Measurements from ENCODE around the gene ZNF827.
"Not testable (repeated sequence)": the region's sequence is repeated elsewhere in the genome, so short reads cannot be mapped to it uniquely, and the experiment has no call there.

Gene ZNF827

GRCh38 chr4:145843639-145844038 lies 95.0 kb downstream of the ZNF827 start:
- H3K4me1 Mint-ChIP-seq: peaks cover 11% of the 10 kb centered on the region
- H3K4me3 Mint-ChIP-seq: no peak overlapping the region
- peaks cover 57% of the 10 kb centered on the region for H3K36me3 Mint-ChIP-seq
- no peak for ATAC-seq
- no peak for DNase-seq (ENCODE audit: low spot score in 2 of 2)
- peak overlapping the region; percentile 21 for H3K27ac Mint-ChIP-seq
- no peaks in the 10 kb centered on the region for H3K9me3 Mint-ChIP-seq

- H3K4me1 Mint-ChIP-seq: peaks cover 11% of the 10 kb centered on the region
- no peak overlapping the region for H3K4me3 Mint-ChIP-seq
- H3K27ac Mint-ChIP-seq: peak overlapping the region; percentile 21
- DNase-seq (ENCODE audit: low spot score in 2 of 2) (no peak), ATAC-seq (no peak)
- H3K36me3 Mint-ChIP-seq: peaks cover 52% of the 10 kb centered on the region
- no peaks in the 10 kb centered on the region for H3K9me3 Mint-ChIP-seq
These were observed 95.5 kb downstream of the ZNF827 start for GRCh38 chr4:145843148-145843547.

- ATAC-seq: no peak
- Mint-ChIP-seq H3K4me3 (no peak overlapping the region), H3K4me1 (peaks cover 11% of the 10 kb centered on the region), H3K9me3 (no peaks in the 10 kb centered on the region), H3K36me3 (peaks cover 44% of the 10 kb centered on the region), H3K27ac (no peak overlapping the region)
- DNase-seq (ENCODE audit: low spot score in 2 of 2): no peak
These were observed 96.3 kb downstream of the ZNF827 start for GRCh38 chr4:145842224-145842887.

GRCh38 chr4:145840801-145841200 lies 97.8 kb downstream of the ZNF827 start:
- H3K36me3 Mint-ChIP-seq: peaks cover 43% of the 10 kb centered on the region
- H3K4me3 Mint-ChIP-seq: no peak overlapping the region
- no peak for DNase-seq (ENCODE audit: low spot score in 2 of 2)
- ATAC-seq: no peak
- H3K27ac Mint-ChIP-seq: no peak overlapping the region
- no peaks in the 10 kb centered on the region for H3K9me3 Mint-ChIP-seq
- peaks cover 11% of the 10 kb centered on the region for H3K4me1 Mint-ChIP-seq

GRCh38 chr4:145840162-145840768 lies 98.4 kb downstream of the ZNF827 start:
- no peaks in the 10 kb centered on the region for H3K9me3 Mint-ChIP-seq
- DNase-seq (ENCODE audit: low spot score in 2 of 2): no peak
- peaks cover 39% of the 10 kb centered on the region for H3K36me3 Mint-ChIP-seq
- no peak overlapping the region for H3K27ac Mint-ChIP-seq
- H3K4me1 Mint-ChIP-seq: peaks cover 11% of the 10 kb centered on the region
- H3K4me3 Mint-ChIP-seq: no peak overlapping the region
- ATAC-seq: peak; percentile 86

- ATAC-seq (no peak), DNase-seq (ENCODE audit: low spot score in 2 of 2) (no peak)
- Mint-ChIP-seq H3K4me1 (peaks cover 11% of the 10 kb centered on the region), H3K27ac (no peak overlapping the region), H3K4me3 (no peak overlapping the region), H3K9me3 (no peaks in the 10 kb centered on the region), H3K36me3 (peaks cover 28% of the 10 kb centered on the region)
These were observed 99.5 kb downstream of the ZNF827 start for GRCh38 chr4:145839151-145839550.

GRCh38 chr4:145832384-145832783 lies 106.2 kb downstream of the ZNF827 start:
- H3K9me3 Mint-ChIP-seq; H3K4me3 Mint-ChIP-seq; DNase-seq (ENCODE audit: low spot score in 2 of 2): not testable (repeated sequence)
- Mint-ChIP-seq H3K36me3 (peaks cover 25% of the 10 kb centered on the region), H3K27ac (peak overlapping the region; percentile 58), H3K4me1 (peaks cover 51% of the 10 kb centered on the region)
- ATAC-seq: peak; percentile 62

- DNase-seq (ENCODE audit: low spot score in 2 of 2) (no peak), ATAC-seq (no peak)
- peaks cover 33% of the 10 kb centered on the region for H3K36me3 Mint-ChIP-seq
- no peak overlapping the region for H3K4me3 Mint-ChIP-seq
- H3K9me3 Mint-ChIP-seq: no peaks in the 10 kb centered on the region
- peaks cover 51% of the 10 kb centered on the region for H3K4me1 Mint-ChIP-seq
- no peak overlapping the region for H3K27ac Mint-ChIP-seq
These were observed 107.9 kb downstream of the ZNF827 start for GRCh38 chr4:145830699-145831098.

GRCh38 chr4:145829629-145830395 lies 108.8 kb downstream of the ZNF827 start:
- H3K4me3 Mint-ChIP-seq: peak overlapping the region; percentile 0
- H3K9me3 Mint-ChIP-seq: no peaks in the 10 kb centered on the region
- peak in 1 of 2 donors; percentile 58 for DNase-seq (ENCODE audit: low spot score in 2 of 2)
- H3K4me1 Mint-ChIP-seq: peaks cover 59% of the 10 kb centered on the region
- H3K36me3 Mint-ChIP-seq: peaks cover 41% of the 10 kb centered on the region
- H3K27ac Mint-ChIP-seq: peak overlapping the region; percentile 37
- peak; percentile 70 for ATAC-seq

- peak overlapping the region; percentile 0 for H3K4me3 Mint-ChIP-seq
- peak overlapping the region; percentile 0 for H3K27ac Mint-ChIP-seq
- H3K36me3 Mint-ChIP-seq: peaks cover 49% of the 10 kb centered on the region
- no peaks in the 10 kb centered on the region for H3K9me3 Mint-ChIP-seq
- peaks cover 62% of the 10 kb centered on the region for H3K4me1 Mint-ChIP-seq
- ATAC-seq: peak; percentile 92
- DNase-seq (ENCODE audit: low spot score in 2 of 2): no peak
These were observed 109.7 kb downstream of the ZNF827 start for GRCh38 chr4:145828802-145829485.

GRCh38 chr4:145827885-145828284 lies 110.7 kb downstream of the ZNF827 start:
- Mint-ChIP-seq H3K27ac (no peak overlapping the region), H3K4me1 (peaks cover 57% of the 10 kb centered on the region), H3K9me3 (no peaks in the 10 kb centered on the region), H3K4me3 (peak overlapping the region; percentile 5), H3K36me3 (peaks cover 47% of the 10 kb centered on the region)
- DNase-seq (ENCODE audit: low spot score in 2 of 2) (no peak), ATAC-seq (no peak)

GRCh38 chr4:145825255-145825654 lies 113.4 kb downstream of the ZNF827 start:
- Mint-ChIP-seq H3K4me3 (no peak overlapping the region), H3K9me3 (no peaks in the 10 kb centered on the region), H3K36me3 (peaks cover 50% of the 10 kb centered on the region), H3K4me1 (peaks cover 46% of the 10 kb centered on the region), H3K27ac (peak overlapping the region; percentile 38)
- ATAC-seq: no peak
- DNase-seq (ENCODE audit: low spot score in 2 of 2): no peak

- H3K27ac Mint-ChIP-seq: peak overlapping the region; percentile 38
- H3K4me3 Mint-ChIP-seq: no peak overlapping the region
- DNase-seq (ENCODE audit: low spot score in 2 of 2): no peak
- H3K9me3 Mint-ChIP-seq: no peaks in the 10 kb centered on the region
- H3K4me1 Mint-ChIP-seq: peaks cover 40% of the 10 kb centered on the region
- ATAC-seq: no peak
- peaks cover 56% of the 10 kb centered on the region for H3K36me3 Mint-ChIP-seq
These were observed 114.2 kb downstream of the ZNF827 start for GRCh38 chr4:145824463-145824862.

- no peak for ATAC-seq
- Mint-ChIP-seq H3K4me3 (no peak overlapping the region), H3K36me3 (peaks cover 56% of the 10 kb centered on the region), H3K27ac (peak overlapping the region; percentile 38), H3K4me1 (peaks cover 34% of the 10 kb centered on the region), H3K9me3 (no peaks in the 10 kb centered on the region)
- no peak for DNase-seq (ENCODE audit: low spot score in 2 of 2)
These were observed 114.9 kb downstream of the ZNF827 start for GRCh38 chr4:145823743-145824142.

- DNase-seq (ENCODE audit: low spot score in 2 of 2) (no peak), ATAC-seq (no peak)
- no peaks in the 10 kb centered on the region for H3K9me3 Mint-ChIP-seq
- H3K27ac Mint-ChIP-seq: no peak overlapping the region
- no peak overlapping the region for H3K4me3 Mint-ChIP-seq
- peaks cover 55% of the 10 kb centered on the region for H3K36me3 Mint-ChIP-seq
- H3K4me1 Mint-ChIP-seq: peaks cover 23% of the 10 kb centered on the region
These were observed 116.0 kb downstream of the ZNF827 start for GRCh38 chr4:145822581-145822980.

Measured in stimulated activated effector memory CD8-positive, alpha-beta T cell treated with anti-CD3 and anti-CD28 coated beads, Interleukin-12 subunit alpha, Interleukin-12 subunit beta, amount 100 ng/mL, for 72 hours (primary cell).